Panc1 (cell line): ENCODE measurements around the gene ZNF407.

Experiments used
- POLR2AphosphoS5 ChIP-seq: IDR thresholded peaks from 2 replicates; pipeline ENCODE4 v1.6.1; 2012; ENCODE audit warnings: mild to moderate bottlenecking, low read depth, low read length, moderate library complexity
- TF ChIP-seq, protein P1 (sequence below): fragments of 450-650 bp; IDR thresholded peaks from 2 replicates; pipeline ENCODE4 v1.5.1; 2017; ENCODE audit warnings: mild to moderate bottlenecking
- TF ChIP-seq, protein P2 (sequence below), 2 experiments: IDR thresholded peaks; 2 replicates each; pipeline ENCODE4 v1.6.1; 2011 to 2012; ENCODE audit warnings: low read depth in 2 of 2, control low read depth in 1 of 2, low read length in 1 of 2, mild to moderate bottlenecking in 1 of 2, moderate library complexity in 1 of 2; ENCODE audit not compliant: insufficient read depth in 1 of 2

DNA sequence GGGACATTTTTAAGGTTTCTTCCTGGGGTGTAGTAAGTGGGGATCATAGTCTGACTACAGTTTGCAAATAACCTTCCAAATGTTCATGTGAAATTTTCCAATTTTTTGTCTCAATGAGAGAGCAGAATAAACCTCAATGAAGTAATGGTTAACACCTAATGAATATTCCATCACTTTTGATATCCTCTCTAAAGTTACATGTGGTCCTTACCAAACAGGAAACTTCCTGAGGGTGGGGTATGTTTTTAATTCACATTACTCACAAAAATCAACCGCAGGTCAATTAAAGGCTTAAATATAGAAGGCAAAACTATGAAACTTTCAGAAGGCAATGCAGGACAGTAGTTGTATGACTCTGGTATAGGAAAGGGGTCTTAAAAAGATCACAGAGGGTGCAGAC is 13.2 kb downstream of the ZNF407 start:
- TF ChIP-seq, protein P1, sequence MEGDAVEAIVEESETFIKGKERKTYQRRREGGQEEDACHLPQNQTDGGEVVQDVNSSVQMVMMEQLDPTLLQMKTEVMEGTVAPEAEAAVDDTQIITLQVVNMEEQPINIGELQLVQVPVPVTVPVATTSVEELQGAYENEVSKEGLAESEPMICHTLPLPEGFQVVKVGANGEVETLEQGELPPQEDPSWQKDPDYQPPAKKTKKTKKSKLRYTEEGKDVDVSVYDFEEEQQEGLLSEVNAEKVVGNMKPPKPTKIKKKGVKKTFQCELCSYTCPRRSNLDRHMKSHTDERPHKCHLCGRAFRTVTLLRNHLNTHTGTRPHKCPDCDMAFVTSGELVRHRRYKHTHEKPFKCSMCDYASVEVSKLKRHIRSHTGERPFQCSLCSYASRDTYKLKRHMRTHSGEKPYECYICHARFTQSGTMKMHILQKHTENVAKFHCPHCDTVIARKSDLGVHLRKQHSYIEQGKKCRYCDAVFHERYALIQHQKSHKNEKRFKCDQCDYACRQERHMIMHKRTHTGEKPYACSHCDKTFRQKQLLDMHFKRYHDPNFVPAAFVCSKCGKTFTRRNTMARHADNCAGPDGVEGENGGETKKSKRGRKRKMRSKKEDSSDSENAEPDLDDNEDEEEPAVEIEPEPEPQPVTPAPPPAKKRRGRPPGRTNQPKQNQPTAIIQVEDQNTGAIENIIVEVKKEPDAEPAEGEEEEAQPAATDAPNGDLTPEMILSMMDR = no peak
- no peak for TF ChIP-seq POLR2AphosphoS5
- TF ChIP-seq, protein P2, sequence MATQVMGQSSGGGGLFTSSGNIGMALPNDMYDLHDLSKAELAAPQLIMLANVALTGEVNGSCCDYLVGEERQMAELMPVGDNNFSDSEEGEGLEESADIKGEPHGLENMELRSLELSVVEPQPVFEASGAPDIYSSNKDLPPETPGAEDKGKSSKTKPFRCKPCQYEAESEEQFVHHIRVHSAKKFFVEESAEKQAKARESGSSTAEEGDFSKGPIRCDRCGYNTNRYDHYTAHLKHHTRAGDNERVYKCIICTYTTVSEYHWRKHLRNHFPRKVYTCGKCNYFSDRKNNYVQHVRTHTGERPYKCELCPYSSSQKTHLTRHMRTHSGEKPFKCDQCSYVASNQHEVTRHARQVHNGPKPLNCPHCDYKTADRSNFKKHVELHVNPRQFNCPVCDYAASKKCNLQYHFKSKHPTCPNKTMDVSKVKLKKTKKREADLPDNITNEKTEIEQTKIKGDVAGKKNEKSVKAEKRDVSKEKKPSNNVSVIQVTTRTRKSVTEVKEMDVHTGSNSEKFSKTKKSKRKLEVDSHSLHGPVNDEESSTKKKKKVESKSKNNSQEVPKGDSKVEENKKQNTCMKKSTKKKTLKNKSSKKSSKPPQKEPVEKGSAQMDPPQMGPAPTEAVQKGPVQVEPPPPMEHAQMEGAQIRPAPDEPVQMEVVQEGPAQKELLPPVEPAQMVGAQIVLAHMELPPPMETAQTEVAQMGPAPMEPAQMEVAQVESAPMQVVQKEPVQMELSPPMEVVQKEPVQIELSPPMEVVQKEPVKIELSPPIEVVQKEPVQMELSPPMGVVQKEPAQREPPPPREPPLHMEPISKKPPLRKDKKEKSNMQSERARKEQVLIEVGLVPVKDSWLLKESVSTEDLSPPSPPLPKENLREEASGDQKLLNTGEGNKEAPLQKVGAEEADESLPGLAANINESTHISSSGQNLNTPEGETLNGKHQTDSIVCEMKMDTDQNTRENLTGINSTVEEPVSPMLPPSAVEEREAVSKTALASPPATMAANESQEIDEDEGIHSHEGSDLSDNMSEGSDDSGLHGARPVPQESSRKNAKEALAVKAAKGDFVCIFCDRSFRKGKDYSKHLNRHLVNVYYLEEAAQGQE (IDR thresholded peaks at IDR 0.05; ENCODE audit: insufficient read depth in 1 of 2, low read depth in 2 of 2, low read length in 1 of 2) = no peak
